OCI-LY1 (cell line): ENCODE results near the gene PDE11A.

Experiments
- H2AFZ ChIP-seq: fragments of 200-600 bp; sonication (generic), shearing (Covaris generic); 2 replicates; pipeline ENCODE4 v1.6.0; 2014; ENCODE audit warnings: antibody characterized with exemption, mild to moderate bottlenecking, low read length
- H3F3A ChIP-seq: fragments of 200-600 bp; sonication (generic), shearing (Covaris generic); 2 replicates; pipeline ENCODE4 v1.6.0; 2014; ENCODE audit warnings: mild to moderate bottlenecking, antibody characterized with exemption, low read length, moderate library complexity; ENCODE audit not compliant: insufficient read depth
- H3K27ac ChIP-seq: fragments of 200-600 bp; sonication (generic); 2 replicates; pipeline ENCODE4 v1.5.1; 2014; ENCODE audit warnings: low read length, mixed run types, mild to moderate bottlenecking, low read depth; ENCODE audit not compliant: poor library complexity, severe bottlenecking
- H3K27me3 ChIP-seq: fragments of 200-600 bp; sonication (generic); 2 replicates; pipeline ENCODE4 v1.6.0; 2014; ENCODE audit warnings: antibody characterized with exemption, mild to moderate bottlenecking, low read length, moderate library complexity; ENCODE audit not compliant: insufficient read depth
- H3K36me3 ChIP-seq: fragments of 200-600 bp; sonication (generic); 2 replicates; pipeline ENCODE4 v1.6.1; 2014; ENCODE audit warnings: mild to moderate bottlenecking, antibody characterized with exemption, low read length, moderate library complexity, mixed read lengths; ENCODE audit not compliant: insufficient read depth
- H3K4me1 ChIP-seq: fragments of 200-600 bp; sonication (generic); 2 replicates; pipeline ENCODE4 v1.5.1; 2014; ENCODE audit warnings: mild to moderate bottlenecking, low read length, moderate library complexity; ENCODE audit not compliant: insufficient read depth, severe bottlenecking
- H3K4me2 ChIP-seq: fragments of 200-600 bp; sonication (generic), shearing (Covaris generic); 2 replicates; pipeline ENCODE4 v1.6.1; 2014; ENCODE audit warnings: low read length
- H3K4me3 ChIP-seq: fragments of 200-600 bp; sonication (generic); 2 replicates; pipeline ENCODE4 v1.5.1; 2014; ENCODE audit warnings: low read length, low read depth, mild to moderate bottlenecking, mixed read lengths; ENCODE audit not compliant: poor library complexity, severe bottlenecking
- H3K79me2 ChIP-seq: fragments of 200-600 bp; shearing (Covaris generic); 2 replicates; pipeline ENCODE4 v1.6.1; 2016; ENCODE audit warnings: mixed run types, low read length, mixed read lengths; ENCODE audit not compliant: insufficient read depth
- H3K9ac ChIP-seq: fragments of 200-600 bp; sonication (generic), shearing (Covaris generic); 2 replicates; pipeline ENCODE4 v1.6.1; 2014; ENCODE audit warnings: mild to moderate bottlenecking, low read length, mixed read lengths
- H3K9me2 ChIP-seq: fragments of 200-600 bp; sonication (generic), shearing (Covaris generic); 2 replicates; pipeline ENCODE4 v1.6.1; 2014; ENCODE audit warnings: low read depth, mild to moderate bottlenecking, low read length, mixed read lengths
- H3K9me3 ChIP-seq: fragments of 200-600 bp; shearing (Covaris generic); 2 replicates; pipeline ENCODE4 v1.6.1; 2014; ENCODE audit warnings: low read length, mixed read lengths
- H4K20me1 ChIP-seq: fragments of 200-600 bp; sonication (generic), shearing (Covaris generic); 2 replicates; pipeline ENCODE4 v1.6.0; 2016; ENCODE audit warnings: mild to moderate bottlenecking, low read length; ENCODE audit not compliant: insufficient read depth
- EZH2 ChIP-seq: fragments of 200-600 bp; sonication (generic), shearing (Covaris generic); IDR thresholded peaks from 2 replicates; pipeline ENCODE4 v1.8.0; 2017; ENCODE audit warnings: borderline replicate concordance, mixed run types, mild to moderate bottlenecking, antibody characterized with exemption, low read length, moderate library complexity, mixed read lengths
- TF ChIP-seq, protein P1 (sequence below): fragments of 200-600 bp; sonication (generic), shearing (Covaris generic); IDR thresholded peaks from 2 replicates; pipeline ENCODE4 v1.5.1; 2017; ENCODE audit warnings: mild to moderate bottlenecking, antibody characterized with exemption, low read length, moderate library complexity, mixed read lengths

The PDE11A gene

DNA sequence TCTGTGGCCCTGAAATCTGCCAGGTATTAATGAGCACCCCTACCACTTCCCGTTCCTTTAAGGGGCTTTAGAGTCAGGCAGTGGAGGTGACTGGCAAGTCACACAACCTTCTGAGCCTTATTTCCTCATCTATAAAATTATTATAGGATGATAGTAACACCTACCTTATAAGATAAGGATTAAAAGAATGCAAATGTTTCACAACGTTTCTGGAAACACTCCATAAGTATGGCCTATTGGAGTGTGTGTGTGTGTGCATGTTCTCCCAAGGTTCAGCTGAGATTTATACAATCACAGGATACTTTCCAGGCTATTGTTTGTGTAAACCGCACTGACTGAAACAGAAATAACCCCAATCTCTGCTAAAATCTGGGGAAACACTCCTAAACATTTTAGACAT is 176.0 kb downstream of the PDE11A start:
- H2AFZ ChIP-seq: no peak overlapping the region
- no peak overlapping the region for H3K9ac ChIP-seq
- H3K36me3 ChIP-seq: no peaks in the 10 kb centered on the region
- H3K79me2 ChIP-seq: no peaks in the 10 kb centered on the region
- H3F3A ChIP-seq: no peaks in the 10 kb centered on the region
- H4K20me1 ChIP-seq: no peaks in the 10 kb centered on the region
- H3K4me2 ChIP-seq: no peak overlapping the region
- H3K4me3 ChIP-seq: no peak overlapping the region
- no peak overlapping the region for H3K27ac ChIP-seq
- H3K4me1 ChIP-seq: no peaks in the 10 kb centered on the region
- TF ChIP-seq, protein P1, sequence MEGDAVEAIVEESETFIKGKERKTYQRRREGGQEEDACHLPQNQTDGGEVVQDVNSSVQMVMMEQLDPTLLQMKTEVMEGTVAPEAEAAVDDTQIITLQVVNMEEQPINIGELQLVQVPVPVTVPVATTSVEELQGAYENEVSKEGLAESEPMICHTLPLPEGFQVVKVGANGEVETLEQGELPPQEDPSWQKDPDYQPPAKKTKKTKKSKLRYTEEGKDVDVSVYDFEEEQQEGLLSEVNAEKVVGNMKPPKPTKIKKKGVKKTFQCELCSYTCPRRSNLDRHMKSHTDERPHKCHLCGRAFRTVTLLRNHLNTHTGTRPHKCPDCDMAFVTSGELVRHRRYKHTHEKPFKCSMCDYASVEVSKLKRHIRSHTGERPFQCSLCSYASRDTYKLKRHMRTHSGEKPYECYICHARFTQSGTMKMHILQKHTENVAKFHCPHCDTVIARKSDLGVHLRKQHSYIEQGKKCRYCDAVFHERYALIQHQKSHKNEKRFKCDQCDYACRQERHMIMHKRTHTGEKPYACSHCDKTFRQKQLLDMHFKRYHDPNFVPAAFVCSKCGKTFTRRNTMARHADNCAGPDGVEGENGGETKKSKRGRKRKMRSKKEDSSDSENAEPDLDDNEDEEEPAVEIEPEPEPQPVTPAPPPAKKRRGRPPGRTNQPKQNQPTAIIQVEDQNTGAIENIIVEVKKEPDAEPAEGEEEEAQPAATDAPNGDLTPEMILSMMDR: no peak
- TF ChIP-seq EZH2: no peak
- H3K9me3 ChIP-seq: no peaks in the 10 kb centered on the region
- no peaks in the 10 kb centered on the region for H3K27me3 ChIP-seq
- H3K9me2 ChIP-seq: no peaks in the 10 kb centered on the region

DNA sequence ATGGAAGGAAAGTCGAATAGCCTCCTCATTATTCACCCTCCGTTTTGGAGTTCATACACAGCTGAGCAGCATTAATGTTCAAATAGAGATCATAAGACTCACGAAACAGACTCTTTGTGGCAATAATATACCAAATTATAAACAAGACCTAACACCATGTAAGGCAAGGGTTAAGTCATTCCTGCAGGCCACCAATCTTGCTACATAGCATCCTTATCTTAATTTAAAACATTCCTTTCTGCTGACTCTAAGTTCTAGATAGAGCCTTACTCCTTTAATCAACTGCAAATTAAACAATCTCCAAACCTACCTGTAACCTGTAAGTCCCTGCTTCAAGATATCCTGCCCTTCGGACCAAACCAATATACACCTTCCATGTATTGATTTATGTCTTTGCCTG is 178.0 kb downstream of the PDE11A start:
- Histone ChIP-seq H3K4me1 (no peaks in the 10 kb centered on the region), H2AFZ (no peak overlapping the region), H3K4me2 (no peak overlapping the region), H3K27me3 (no peaks in the 10 kb centered on the region), H3K9me2 (no peaks in the 10 kb centered on the region), H3K36me3 (no peaks in the 10 kb centered on the region), H3F3A (no peaks in the 10 kb centered on the region), H3K27ac (no peak overlapping the region), H4K20me1 (no peaks in the 10 kb centered on the region), H3K4me3 (no peak overlapping the region), H3K9me3 (no peaks in the 10 kb centered on the region), H3K9ac (no peak overlapping the region), H3K79me2 (no peaks in the 10 kb centered on the region)
- no peak for TF ChIP-seq EZH2
- TF ChIP-seq, protein P1: no peak

DNA sequence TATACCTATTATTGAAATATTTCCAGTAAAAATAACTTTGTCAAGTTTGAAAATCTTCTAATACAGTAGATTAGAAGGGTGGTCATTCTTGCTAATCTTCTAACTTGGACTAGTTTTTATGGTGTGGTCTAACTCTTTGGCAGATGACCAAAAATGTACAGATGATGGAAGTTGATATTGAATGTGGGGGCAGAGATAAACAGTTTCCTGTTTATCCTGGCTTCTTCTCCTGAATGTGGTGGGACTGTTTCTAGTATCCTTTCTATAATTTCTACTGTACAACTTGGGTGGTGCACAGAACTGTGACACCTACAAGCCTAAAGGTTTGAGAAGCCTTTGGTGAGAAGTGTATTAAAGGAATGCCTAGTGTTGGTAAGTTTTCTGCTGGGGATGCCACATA is 178.7 kb downstream of the PDE11A start:
- Histone ChIP-seq H3K4me1 (no peaks in the 10 kb centered on the region), H3K9me3 (no peaks in the 10 kb centered on the region), H3K9me2 (no peaks in the 10 kb centered on the region), H3K36me3 (no peaks in the 10 kb centered on the region), H3K9ac (no peak overlapping the region), H4K20me1 (no peaks in the 10 kb centered on the region), H3K27ac (no peak overlapping the region), H3F3A (no peaks in the 10 kb centered on the region), H3K4me2 (no peak overlapping the region), H3K27me3 (no peaks in the 10 kb centered on the region), H3K79me2 (no peaks in the 10 kb centered on the region), H2AFZ (no peak overlapping the region), H3K4me3 (no peak overlapping the region)
- TF ChIP-seq EZH2: no peak
- TF ChIP-seq, protein P1: no peak
